HTR-8/SVneo (cell line): ENCODE results near the gene CACNA1C.

Experiments used
- DNase-seq: peaks from one replicate; pipeline ENCODE4 v3.0.0; 2011; ENCODE audit warnings: low spot score, mixed read lengths; ENCODE audit not compliant: insufficient read length
- FAIRE-seq: peaks from 2 replicates; lab custom pipeline; 2011; peaks lifted over from hg19 to GRCh38; lab: Jason Lieb, UNC

The CACNA1C gene

DNA sequence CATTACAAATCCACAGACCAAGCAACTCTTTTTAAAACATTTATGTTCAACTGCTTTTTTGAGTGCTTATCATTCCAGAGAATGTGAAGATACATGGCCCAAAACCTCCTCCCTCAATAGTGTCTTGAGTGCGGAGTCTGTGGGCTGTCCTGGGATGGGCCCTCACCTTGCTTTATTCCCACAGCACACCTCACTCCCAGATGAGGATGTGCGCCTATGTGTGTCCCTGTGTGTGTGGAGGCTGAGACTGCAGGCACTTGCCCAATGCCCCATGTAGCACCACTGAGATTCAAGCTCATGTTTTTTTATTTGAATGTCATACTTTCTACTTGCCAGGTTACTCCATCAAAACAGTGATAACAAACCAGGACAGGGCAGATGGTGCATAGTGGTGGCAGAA, 291.7 kb downstream of the CACNA1C start:
- no peak for DNase-seq
- no peak for FAIRE-seq

DNA sequence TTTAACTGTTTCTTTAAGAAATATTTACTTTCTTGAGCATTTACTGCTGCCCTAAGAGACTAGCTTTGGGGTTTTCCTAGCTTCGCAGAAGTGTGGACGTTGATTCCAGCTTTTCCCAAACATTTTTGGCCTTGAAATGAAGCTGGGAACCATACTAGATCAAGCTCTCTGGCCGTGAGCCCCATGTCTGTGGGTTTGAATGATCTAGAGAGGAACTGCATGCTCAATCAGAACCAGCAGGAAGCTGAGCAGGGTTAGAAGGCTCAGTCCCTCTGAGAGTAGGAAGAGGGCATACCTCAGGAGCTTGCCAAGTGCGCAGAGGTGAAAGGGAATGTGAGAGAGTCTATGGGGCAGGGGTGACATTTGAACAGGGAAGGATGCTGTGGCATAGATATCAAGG, 292.1 kb downstream of the CACNA1C start:
- no peak for FAIRE-seq

GRCh38 chr12:2345902-2346301, 293.1 kb downstream of the CACNA1C start:
- no peak for DNase-seq
- FAIRE-seq, result no peak

More for the DNA sequence above, 292.1 kb downstream of the CACNA1C start:
- DNase-seq, result no peak

- DNase-seq, result no peak
- no peak for FAIRE-seq
These were observed 293.6 kb downstream of the CACNA1C start for GRCh38 chr12:2346416-2346815.

GRCh38 chr12:2347137-2347843, 294.5 kb downstream of the CACNA1C start:
- FAIRE-seq (peak; percentile 36), DNase-seq (no peak)

GRCh38 chr12:2347844-2348481, 295.2 kb downstream of the CACNA1C start:
- DNase-seq (no peak), FAIRE-seq (no peak)

DNA sequence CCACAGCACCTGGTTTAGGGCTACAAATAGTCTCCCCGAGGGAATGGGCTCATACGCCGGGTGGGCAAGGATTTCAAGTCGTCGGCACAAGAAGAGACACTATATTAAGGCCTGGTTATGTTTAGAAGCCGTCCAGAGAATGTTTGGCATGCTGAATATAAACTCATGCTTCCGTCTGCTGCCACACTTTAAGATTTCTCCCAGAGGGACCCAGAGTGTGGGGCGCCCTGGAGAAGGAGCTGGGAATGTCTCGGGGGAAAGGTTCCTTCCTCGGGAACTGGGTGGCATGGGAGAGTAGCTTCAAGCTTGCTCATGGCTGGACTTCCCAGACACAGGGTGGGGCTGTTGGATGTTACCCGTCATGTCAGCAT, 295.7 kb downstream of the CACNA1C start:
- no peak for FAIRE-seq
- no peak for DNase-seq

GRCh38 chr12:2351161-2351560, 298.4 kb downstream of the CACNA1C start:
- DNase-seq, result no peak
- no peak for FAIRE-seq

GRCh38 chr12:2352203-2352602, 299.4 kb downstream of the CACNA1C start:
- no peak for FAIRE-seq
- no peak for DNase-seq

- FAIRE-seq (no peak), DNase-seq (no peak)
These were observed 300.5 kb downstream of the CACNA1C start for GRCh38 chr12:2353281-2353680.

GRCh38 chr12:2353691-2354090, 300.9 kb downstream of the CACNA1C start:
- no peak for FAIRE-seq
- no peak for DNase-seq

- FAIRE-seq, result no peak
- no peak for DNase-seq
These were observed 301.6 kb downstream of the CACNA1C start for GRCh38 chr12:2354151-2354991.

GRCh38 chr12:2355198-2355597, 302.4 kb downstream of the CACNA1C start:
- FAIRE-seq (no peak), DNase-seq (no peak)

GRCh38 chr12:2355604-2356003, 302.8 kb downstream of the CACNA1C start:
- FAIRE-seq (no peak), DNase-seq (no peak)

- DNase-seq (no peak), FAIRE-seq (no peak)
These were observed 303.9 kb downstream of the CACNA1C start for GRCh38 chr12:2356601-2357125.

DNA sequence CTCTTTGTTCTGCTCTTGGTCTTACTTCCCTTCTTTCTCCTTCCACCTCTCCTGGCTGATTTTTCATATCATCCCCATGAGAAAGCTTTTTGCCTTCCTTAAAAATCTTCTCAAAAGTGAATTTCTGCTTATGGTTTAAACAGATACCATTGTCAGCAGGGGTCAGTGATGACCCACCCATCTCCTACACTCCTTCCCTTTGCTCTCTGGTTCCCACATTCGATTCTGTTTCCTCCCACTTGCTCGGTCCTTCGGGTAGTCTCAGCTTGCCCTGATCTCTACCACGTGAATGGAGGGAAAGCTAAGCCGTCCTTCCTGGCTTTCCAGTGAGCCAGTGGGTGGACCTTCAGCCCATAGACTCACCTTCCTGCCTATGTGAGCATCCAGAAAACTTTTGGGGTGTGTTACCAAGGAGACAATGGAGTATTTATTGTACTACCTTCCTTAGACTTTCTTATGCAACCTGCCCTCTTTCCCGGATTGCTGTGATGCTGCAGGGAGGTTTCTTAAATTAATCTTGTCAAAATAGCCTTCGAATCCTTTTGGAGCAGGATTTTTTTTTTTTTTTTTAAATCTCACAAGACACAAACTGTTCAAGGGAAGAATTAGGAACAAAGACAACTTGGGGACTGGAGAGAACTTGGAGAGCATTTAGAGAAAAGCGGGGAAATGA, 306.3 kb downstream of the CACNA1C start:
- peak; percentile 9 for FAIRE-seq
- DNase-seq, result no peak

- FAIRE-seq, result no peak
- no peak for DNase-seq
These were observed 307.2 kb downstream of the CACNA1C start for GRCh38 chr12:2359725-2360629.

DNA sequence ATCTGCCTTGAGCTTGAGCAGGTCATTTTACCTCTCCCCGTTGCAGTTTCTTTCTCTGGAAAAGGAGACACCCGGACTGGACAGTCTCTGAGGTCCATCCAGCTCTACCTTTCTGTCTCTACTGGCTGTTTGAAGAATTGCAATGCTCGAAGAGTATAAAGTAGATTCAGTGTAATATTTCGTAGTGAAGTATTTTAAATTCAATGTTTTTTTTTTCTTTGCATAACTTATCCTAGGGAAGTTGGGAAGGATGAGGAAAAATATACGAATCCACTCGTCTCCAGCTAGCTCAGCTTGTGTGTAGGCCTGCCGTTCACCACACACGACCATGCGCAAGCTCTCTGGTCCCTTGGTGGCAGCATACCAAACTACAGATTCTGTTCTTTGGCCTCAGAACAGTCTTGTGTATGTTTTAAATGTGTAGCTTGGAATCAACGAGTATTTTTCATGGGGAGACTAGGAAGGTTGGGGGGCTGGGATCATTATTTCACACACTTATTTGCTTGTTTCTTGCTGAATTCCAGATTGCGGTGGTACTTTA, 307.9 kb downstream of the CACNA1C start:
- DNase-seq, result no peak
- FAIRE-seq, result no peak
